AG20443 (cell line): ENCODE measurements around the gene ZNF143.
A peak's percentile ranks its signal among the peaks of the same experiment; 100 is the strongest.
"Not testable (repeated sequence)": the region's sequence is repeated elsewhere in the genome, so short reads cannot be mapped to it uniquely, and the experiment has no call there.

Experiments used
- DNase-seq: peaks from one replicate; pipeline ENCODE4 v3.0.0; 2012; ENCODE audit warnings: low spot score, mixed read lengths

Gene ZNF143

DNA sequence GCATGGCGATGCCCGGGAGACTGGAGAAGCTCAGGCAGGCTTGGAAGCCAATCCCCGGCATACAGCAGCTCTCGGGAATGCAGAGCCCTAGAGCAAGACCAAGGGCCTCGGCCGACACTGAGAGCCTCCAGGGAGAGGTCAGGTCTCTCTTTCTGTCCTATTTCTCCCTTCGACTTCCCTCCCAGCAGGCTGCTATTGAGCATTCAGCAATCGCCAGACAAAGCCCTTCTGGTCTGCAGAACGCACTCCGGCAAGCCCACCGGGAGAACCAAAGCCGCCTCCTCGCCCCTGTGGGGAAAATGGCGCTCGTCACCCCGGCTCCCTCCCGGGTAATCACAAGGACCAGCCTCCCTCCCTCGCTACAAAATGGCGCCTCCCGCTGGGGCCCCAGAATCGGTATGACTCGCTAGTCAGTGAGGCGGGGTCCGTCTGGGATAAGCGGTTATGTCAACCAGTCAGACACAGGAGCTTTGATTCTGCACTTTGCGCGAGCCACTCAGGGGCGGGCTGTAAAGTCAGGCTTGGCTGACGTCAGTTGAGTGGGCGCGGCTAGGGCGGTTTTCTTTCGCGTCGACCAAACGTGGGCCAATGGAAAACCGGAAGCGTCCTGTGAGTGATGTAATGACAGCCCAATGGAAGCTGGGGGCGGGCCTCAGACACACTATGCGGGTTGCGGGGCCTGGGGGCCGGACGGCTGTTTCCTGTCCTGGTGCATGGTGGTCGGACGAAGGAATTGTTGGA is at the start of gene ZNF143:
Gene ZNF143, plus strand, starts transcription at position 691 of the 741 bp plus-strand sequence. CDS start 10,297 bp downstream, outside the sequence.
- peak; percentile 96 for DNase-seq

DNA sequence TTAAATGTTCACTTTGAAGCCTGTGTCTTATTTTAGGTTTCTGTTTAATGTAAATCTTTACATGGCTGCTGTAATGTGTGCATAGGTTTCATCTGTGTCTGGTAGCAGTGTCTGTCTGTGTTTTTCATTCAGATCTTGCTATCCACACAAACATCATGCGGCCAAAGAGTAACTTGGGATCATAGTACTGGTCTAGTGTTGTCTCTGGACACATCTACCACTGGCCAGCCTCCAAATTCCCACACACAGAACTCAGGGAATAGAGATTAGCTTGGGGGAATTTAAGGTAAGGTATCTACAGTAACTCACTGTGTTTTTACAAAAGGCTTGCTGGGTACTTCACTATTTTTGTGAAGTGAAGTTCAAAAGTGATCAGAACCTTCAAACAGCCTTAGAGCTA is 32.1 kb upstream of the ZNF143 start:
- DNase-seq = no peak

DNA sequence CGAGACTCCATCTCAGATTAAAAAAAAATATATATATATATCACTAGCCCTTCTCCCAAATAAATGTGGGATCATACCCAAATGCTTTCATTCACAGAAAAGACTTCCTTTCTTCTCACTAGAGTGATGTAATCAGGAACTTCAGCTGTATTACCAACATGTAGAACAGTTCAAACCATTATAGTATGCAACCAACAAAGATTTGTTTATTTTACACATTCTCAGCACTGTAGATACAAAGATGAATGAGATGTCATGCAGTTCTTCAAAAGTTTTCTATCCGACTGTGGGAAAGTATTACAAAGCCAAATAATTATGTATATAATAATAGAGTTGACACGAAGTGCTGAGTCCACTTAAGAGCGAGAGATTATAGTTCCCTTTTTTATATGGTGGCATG is 22.2 kb upstream of the ZNF143 start:
- no peak for DNase-seq

DNA sequence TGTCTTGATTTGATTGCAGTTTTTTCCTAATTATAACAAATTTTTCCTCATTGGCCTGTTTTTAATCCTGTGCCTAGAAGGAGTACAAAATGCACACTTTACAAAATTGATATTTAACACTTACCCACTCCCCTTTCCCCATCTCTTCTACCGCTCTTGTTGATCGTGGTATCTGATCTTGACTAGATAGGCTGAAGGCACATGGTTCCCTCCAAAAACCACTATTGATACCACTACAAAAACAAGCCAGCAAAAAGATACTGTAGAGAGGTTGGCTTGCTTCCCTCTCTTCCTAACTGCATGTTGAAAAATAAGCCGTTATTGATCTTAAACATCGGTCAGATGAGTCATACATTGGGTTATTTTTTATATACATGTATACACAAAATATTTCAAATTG is 14.6 kb upstream of the ZNF143 start:
- no peak for DNase-seq

DNA sequence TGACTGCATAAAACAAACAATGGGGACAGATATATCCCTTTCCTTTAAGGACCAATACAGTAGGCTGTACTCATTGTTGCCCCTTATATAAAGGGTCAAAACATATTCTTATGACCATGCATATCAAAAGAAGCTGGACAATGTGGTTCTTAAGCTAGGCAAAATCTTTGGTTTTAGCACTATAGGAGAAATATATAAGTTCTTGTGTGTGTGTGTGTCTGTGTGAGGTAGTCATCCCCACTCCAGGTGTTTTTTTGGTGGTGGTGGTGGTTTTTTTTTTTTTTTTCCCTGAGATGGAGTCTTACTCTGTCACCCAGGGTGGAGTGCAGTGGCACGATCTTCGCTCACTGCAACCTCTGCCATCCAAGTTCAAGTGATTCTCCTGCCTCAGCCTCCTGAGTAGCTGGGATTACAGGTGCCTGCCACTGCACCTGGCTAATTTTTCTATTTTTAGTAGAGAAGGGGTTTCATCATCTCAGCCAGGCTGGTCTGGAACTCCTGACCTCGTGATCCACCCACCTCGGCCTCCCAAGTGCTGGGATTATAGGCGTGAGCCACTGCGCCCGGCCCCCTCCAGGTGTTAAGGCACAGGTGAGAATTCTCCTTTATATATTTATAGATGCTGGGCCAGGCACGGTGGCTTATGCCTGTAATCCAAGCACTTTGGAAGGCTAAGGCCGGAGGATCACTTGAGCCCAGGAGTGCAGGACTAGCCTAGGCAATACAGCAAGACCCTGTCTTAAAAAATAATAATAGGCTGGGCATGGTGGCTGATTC is 12.0 kb upstream of the ZNF143 start:
- no peak for DNase-seq

DNA sequence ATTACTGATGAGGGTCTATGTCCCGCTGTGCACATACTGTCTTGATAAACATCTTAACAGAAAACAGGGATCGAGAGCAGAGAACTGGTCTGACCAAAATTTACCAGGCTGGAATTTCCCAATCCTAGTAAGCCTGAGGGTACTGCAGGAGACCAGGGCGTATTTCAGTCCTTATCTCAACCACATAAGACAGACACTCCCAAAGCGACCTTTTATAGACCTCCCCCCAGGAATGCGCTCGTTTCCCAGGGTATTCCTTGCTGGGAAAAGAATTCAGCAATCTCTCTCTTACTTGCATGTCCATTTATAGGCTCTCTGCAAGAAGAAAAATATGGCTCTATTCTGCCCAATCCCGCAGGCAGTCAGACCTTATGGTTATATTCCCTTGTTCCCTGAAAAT is 8.8 kb upstream of the ZNF143 start:
- DNase-seq = not testable (repeated sequence)

DNA sequence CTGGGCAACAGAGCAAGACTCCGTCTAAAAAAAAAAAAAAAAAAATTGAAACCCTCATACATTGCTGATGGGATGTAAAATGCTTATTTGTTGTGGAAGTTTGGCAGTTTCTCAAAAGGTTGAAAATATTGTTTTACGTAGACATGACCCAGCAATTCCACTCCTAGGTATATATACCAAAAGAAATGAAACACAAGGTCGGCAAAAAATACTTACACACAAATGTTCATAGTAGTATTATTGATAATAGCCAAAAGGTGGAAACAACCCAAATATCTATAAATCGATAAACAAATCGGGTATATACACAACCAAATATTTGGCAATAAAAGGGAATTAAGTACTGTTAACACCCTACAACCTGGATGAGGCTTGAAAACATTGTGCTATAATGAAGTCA is 5.1 kb upstream of the ZNF143 start:
- DNase-seq = no peak

DNA sequence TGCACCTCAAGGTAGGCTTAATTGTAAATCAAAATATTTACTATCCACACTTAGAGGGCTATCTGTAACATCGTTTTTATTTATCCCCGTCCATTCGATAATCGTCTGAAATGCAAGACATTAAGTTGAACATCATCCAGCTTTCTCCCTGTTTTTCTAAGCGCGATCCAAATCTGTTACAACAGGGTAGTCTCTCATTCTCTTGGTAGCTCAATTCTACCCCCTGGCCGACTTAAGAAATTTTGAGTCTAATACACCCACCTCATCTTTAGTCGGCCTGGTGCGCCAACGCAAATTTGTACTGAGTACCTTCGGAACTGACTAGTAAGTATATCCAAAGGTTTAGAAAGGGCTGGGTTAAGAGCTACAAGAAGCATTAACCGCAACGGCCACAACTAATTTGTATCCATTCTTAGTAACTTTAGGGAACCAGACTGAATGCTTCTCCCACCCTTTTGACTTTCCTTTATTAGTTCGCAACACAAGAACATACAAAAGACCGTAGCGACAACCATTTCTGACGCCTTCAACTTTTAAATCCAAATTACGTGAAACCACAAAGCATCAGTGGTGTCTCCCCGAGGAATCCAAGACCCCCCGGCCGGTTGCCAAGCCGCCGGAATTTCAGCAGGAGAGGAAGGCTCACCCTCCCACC is 1.0 kb upstream of the ZNF143 start:
- peak; percentile 13 for DNase-seq

DNA sequence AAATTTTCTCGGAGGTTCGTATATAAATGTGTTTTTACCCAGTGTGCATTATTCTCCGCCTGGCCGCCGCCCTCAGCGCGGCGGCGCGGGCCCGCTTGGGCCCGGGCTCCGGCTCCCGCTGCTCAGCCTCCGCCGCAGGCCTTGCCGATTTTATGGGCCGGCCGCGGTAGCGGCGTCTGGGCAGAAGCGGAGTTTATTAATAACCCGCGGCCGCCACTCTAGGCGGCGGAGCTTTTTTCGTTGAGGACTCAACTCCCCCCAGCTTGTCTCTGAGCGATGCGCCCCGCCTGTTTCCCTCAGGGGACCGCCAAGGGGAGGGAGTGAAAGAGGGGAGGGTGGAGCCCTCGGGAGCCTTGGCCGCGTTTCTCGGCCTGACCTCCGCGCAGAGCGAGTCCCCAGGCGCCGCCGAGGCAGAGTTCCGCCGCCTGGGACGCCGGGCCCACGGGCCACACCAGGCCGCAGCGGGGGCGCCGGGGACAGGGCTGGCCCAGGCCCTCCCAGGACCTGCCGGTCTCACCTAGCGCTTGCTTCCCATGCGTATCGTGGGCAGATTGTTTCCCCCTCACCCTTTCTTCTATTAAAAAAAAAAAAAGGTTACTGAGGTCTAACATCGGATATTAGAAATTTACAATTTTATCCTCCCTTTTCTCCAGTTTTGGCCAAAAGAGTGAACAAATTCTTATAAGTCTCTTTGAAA is 399 bp downstream of the ZNF143 start:
- DNase-seq = peak; percentile 92

DNA sequence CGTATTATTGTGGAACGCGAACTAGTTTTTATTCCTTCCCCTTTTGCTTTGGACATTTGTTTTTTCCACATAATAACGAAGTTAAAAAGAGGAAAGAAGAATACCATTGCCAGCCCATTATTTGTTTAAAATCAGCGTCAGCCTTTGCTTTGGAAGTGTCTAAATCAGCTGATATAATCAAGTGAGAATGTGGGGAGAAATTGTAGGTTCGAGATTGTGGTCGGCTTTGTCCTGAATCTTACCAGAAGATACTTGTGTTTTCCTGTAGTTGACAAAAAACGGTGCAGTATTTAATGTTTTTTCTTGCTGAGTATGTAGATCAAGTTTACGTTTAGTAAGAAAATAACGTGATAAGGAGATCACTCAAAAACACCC is 935 bp downstream of the ZNF143 start:
- DNase-seq = no peak

DNA sequence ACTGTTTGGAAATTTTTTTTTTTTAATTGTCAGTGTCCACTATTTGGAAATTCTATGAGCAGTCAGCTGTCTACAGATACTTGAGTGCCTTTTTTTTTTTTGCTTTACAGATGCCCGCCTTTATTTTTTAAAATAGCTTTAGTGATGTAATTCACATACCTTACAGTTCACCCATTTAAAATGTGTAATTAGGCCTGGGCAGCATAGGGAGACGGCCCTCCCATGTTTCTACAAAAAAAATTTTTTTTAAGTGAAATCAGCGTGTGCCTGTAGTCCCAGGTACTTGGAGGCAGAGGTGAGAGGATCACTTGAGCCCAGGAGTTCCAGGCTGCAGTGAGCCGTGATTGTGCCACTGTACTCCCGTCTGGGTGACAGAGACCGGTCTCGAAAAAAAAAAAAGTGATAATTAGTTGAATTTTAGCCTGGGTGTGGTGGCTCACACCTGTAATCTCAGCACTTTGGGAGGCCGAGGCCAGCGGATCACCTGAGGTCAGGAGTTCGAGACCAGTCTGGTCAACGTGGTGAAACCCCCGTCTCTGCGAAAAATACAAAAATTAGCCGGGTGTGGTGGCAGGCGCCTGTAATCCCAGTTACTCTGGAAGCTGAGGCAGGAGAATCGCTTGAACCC is 1.5 kb downstream of the ZNF143 start:
- DNase-seq = no peak

DNA sequence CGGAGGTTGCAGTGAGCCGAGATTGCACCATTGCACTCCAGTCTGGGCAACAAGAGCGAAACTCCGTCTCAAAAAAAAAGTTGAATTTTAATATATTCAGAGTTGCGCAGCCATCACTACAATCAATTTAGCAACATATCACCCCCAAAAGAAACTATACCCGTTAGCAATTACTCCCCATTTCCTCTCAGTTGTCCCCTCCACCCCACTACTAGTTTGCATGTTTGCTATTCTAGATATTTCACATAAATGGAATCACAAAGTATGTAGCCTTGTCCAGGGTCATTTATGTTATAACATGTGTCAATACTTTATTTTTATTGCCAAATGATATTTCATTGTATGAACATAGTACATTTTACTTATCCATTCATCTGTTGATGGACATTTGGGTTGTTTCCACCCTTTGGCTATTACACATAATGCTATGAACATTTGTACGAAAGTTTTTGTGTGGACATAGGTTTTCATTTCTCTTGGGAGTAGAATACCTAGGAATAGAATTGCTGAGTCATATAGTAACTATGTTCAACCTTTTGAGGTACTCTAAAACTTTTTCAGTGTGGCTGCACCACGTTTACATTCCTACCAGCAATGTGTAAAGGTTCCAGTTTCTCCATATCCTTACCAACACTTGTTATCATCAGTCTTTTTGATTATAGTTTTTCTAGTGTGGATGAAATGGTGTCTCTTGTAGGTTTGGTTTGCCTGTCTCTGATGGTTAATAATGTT is 2.2 kb downstream of the ZNF143 start:
- DNase-seq = no peak

DNA sequence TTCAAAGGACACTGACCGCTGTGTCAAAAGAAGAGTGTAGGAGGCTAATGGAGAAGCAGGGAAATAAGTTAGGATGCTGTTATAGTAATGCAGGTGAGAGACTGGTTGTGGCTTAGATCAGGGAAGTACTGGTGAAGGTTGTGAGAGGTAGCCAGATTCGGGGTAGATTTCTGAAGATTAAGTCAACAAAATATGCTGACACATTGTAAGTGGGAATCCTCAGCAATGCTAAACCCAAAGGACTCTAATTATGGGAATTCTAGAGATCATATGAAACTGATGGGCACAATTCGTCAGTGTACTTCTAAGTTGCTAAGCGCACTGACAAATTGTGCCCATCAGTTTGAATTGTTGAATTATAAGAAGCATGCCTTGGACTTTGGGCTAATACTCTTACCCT is 10.0 kb downstream of the ZNF143 start:
- no peak for DNase-seq

DNA sequence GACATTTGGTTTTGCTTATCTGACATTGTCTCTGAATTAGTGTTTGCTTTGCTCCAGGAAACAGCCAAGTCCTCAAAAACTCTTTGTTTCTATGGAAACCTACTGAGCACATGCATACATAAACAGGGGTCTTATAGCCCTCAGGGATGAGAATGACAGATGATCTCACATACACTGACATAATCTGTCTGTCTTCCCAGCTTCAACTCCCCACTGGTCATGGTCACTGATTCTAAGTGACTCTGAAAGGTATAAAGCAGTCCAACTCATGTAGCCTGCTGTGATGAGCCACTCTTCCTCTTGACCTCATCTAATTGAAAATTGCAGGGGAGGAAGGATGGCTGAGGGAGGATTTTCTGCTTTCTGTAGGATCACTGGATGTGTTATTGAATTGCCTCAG is 12.6 kb downstream of the ZNF143 start:
- no peak for DNase-seq

DNA sequence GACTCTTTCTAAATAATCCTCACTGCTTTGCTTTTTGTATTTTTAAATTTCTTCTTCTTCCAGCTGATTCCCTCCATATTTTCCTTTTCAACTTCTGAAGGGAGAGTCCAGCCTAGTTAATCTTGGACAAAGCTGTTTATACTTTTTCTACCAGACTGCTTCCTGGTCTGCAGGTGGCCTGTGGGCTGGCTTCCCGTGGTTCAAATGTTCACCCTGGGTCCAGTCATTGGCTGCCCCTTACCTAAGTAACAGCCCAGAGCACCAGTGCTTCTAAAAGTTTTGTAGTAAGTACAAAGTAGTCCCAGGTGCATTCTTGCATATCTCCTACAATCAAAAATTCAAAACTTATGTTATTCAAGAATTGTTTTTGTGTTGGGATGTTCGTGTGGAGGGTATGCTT is 19.1 kb downstream of the ZNF143 start:
- no peak for DNase-seq

DNA sequence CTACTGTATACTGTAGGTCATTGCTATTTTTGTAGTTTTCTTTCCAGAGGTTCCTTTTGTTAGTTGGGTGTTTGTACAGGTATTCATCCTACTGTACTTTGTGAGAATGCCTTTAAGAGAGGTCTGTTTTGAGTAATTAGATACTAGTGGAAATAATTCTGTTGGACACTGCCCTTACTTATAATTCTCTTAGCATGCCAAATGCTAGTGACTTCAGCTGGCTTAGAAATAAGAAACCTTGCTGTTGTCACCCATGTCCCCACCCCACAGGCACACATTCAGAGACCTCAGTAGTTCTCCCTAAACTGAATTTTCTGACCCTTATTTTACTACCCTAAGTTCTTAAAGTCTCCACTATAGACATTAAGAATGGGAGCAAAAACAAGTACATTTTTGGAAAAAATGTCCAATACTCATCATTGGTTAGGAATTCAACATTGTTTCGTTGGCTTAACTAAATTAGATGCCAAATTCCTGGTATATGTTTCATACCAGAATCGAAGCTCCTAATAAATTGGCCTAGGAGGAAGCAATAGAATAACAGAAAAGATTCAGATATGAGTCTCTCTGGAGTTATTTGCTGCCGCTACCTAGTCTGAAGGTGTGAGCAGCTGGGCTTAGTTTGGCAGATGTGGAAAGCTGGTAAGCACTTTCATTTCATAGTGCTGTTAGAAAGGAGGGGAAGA is 28.4 kb downstream of the ZNF143 start:
- peak; percentile 72 for DNase-seq

DNA sequence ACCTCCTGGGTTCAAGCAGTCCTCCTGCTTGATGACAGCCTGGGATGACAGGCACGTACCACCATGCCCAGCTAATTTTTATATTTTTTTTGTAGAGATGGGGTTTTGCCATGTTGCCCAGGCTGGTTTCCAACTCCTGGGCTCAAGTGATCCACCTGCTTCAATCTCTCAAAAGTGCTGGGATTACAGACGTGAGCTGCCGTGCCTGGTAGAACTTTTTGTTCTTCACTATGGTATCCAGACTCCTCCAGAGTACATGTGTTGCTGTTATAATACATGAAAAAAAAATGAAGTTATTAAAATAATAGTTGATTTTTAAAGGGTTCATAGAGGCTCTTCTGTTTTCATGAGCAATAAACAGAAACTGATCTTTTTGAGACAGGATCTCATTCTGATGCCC is 29.6 kb downstream of the ZNF143 start:
- no peak for DNase-seq

DNA sequence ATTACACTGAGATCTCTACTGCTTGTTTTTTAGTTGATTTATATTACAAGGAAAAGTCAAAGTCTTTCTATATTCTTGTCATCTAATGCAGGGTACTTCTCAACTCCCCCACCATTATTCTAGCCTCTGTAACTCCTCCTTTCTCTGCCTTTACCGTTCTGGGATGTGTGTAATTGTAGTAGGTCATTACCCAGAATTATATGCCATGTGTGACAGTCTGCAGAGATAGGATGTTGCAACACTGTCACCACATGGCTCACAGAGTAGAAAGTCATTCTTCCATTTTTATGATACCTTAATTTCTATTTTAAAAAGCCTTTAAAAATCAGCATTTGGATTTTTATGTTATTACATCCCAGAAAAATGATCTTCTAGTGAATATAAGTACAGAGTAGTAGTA is 32.7 kb downstream of the ZNF143 start:
- DNase-seq = peak; percentile 19

DNA sequence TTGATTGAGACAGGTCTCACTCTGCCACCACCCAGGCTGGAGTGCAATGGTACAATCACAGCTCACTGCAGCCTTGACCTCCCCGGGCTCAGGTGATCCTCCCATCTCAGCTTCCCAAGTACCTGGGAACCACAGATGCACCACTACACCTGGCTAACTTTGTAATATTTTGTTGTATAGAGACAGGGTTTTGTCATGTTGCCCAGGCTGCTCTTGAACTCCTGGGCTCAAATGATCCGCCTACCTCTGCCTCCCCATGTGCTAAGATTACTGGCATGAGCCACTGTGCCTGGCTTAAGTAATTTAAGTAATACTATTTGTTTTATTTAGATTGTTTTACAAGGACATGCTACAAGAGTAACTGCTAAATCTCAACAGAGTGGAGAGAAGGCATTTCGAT is 33.5 kb downstream of the ZNF143 start:
- DNase-seq = no peak

DNA sequence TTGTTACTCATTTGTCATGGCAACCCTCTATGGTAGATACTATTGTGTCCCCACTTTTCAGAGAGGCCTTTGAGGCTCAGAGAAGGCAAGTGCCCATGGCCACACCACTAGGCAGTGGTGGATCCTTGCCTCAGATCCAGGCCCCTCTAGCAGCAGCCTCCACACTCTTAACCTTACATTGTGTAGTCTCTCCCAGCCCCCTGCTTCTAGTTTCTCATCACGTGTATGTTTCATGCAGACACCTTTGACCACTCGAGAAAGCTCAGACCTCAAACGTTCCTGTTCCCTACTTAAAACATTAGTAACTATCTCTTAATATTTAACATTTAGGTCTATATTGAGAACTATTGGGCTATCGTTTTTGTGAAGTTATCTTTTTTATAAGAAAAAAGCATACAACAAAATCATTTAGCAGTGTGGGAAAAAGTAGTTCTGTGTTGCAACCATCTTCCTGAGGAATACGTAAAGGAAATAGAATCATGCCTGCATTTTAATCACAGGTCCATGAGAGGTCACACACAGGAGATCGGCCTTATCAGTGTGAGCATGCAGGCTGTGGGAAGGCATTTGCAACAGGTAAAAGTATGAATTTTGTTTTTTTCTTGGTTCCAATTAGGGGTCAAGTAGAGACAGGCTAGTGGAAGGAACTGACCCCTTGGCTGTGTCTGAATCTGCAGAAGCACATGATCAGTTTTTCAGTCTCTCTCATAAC is 35.1 kb downstream of the ZNF143 start:
- no peak for DNase-seq
